K562 (cell line): ENCODE data around the gene HHLA2. TPM values are rescaled to one million over a fixed set of nuclear protein-coding genes. Genes with fewer than 3 reads are reported as not detected.

Experiments used
- ATAC-seq: fragments of 200-7000 bp; cut with Tn5 transposase; 3 replicates; pipeline ENCODE4 v1.9.1; 2020; ENCODE audit warnings: moderate library complexity
- BruUV-seq: library from RNA; stranded (reverse); fragments of 400-500 nt; replicated peaks from 2 replicates; lab custom pipeline; 2021; lab: Mats Ljungman, UMichigan
- CTCF ChIA-PET: fragments of 300-600 bp; formaldehyde crosslinking; extraction: SDS; loops from one replicate; lab custom pipeline; 2021; ENCODE audit warnings: low intra/inter-chr PET ratio; lab: Yijun Ruan, JAX
- POLR2A ChIA-PET: fragments of 300-600, 350-650 bp; sonication (Branson Sonifier 250); formaldehyde crosslinking; extraction: SDS; loops from one replicate; lab custom pipeline; 2021; ENCODE audit warnings: antibody characterized with exemption, inconsistent platforms; lab: Yijun Ruan, JAX
- DNase-seq, 4 experiments: peaks; one replicate each; pipeline versions ENCODE4 v3.0.0 to v3.0.0-alpha.2; 2011 to 2018; ENCODE audit warnings: low spot score in 3 of 4, mixed read lengths in 3 of 4; ENCODE audit errors: extremely low read depth in 1 of 4
- FAIRE-seq: peaks from 2 replicates; lab custom pipeline; 2011; peaks lifted over from hg19 to GRCh38; lab: Jason Lieb, UNC
- H2AFZ ChIP-seq: 2 replicates; pipeline ENCODE4 v1.6.0; 2011; ENCODE audit warnings: low read depth, low read length, control low read depth, inconsistent platforms
- H3K27ac ChIP-seq: fragments of 200-600 bp; 3 replicates; pipeline ENCODE4 v1.8.0; 2011; ENCODE audit warnings: low read depth, mild to moderate bottlenecking, control low read depth, inconsistent platforms, low read length, moderate library complexity, mixed read lengths; ENCODE audit errors: extremely low read depth
- H3K27me3 ChIP-seq, 2 experiments: fragments of 300-600 bp in 1 of 2; 2 replicates in 1 of 2; 3 replicates in 1 of 2; pipeline versions ENCODE4 v1.6.0 to v1.8.0; 2011; ENCODE audit warnings: inconsistent platforms in 2 of 2, low read length in 2 of 2, mild to moderate bottlenecking in 1 of 2, mixed read lengths in 1 of 2, moderate library complexity in 1 of 2; ENCODE audit not compliant: control insufficient read depth in 2 of 2, insufficient read depth in 2 of 2
- H3K36me3 ChIP-seq: fragments of 300-600 bp; 3 replicates; pipeline ENCODE4 v1.8.0; 2011; ENCODE audit warnings: mild to moderate bottlenecking, low read length, inconsistent platforms; ENCODE audit not compliant: control insufficient read depth, insufficient read depth
- H3K4me1 ChIP-seq, 2 experiments: fragments of 200-600 bp in 1 of 2; replicated peaks in 1 of 2; 2 replicates in 1 of 2; 3 replicates in 1 of 2; pipeline versions ENCODE4 v1.5.1 to v1.8.0; 2011; ENCODE audit warnings: inconsistent platforms in 2 of 2, low read length in 2 of 2, mild to moderate bottlenecking in 1 of 2, mixed read lengths in 1 of 2, moderate library complexity in 1 of 2; ENCODE audit not compliant: control insufficient read depth in 2 of 2, insufficient read depth in 2 of 2
- H3K4me2 ChIP-seq: 2 replicates; pipeline ENCODE4 v1.6.1; 2011; ENCODE audit warnings: low read length, control low read depth, inconsistent platforms, mixed read lengths; ENCODE audit not compliant: insufficient read depth
- H3K4me3 ChIP-seq: fragments of 200-600 bp; sonication (generic), shearing (Covaris generic); 2 replicates; pipeline ENCODE4 v1.5.1; 2016; ENCODE audit warnings: control low read depth, inconsistent platforms
- H3K79me2 ChIP-seq: fragments of 200-600 bp; 3 replicates; pipeline ENCODE4 v1.8.0; 2011; ENCODE audit warnings: low read length, inconsistent platforms; ENCODE audit not compliant: control insufficient read depth, insufficient read depth
- H3K9ac ChIP-seq, 2 experiments: 2 replicates each; pipeline versions ENCODE4 v1.6.0 to v1.6.1; 2011; ENCODE audit warnings: low read depth in 2 of 2, low read length in 2 of 2, control low read depth in 1 of 2, inconsistent platforms in 1 of 2, mild to moderate bottlenecking in 1 of 2, mixed read lengths in 1 of 2; ENCODE audit not compliant: insufficient read depth in 1 of 2
- H3K9me1 ChIP-seq: one replicate; pipeline ENCODE4 v1.6.0; 2011; ENCODE audit warnings: inconsistent platforms, mild to moderate bottlenecking, low read length, moderate library complexity; ENCODE audit not compliant: control insufficient read depth, insufficient read depth
- H3K9me3 ChIP-seq: replicated peaks from 2 replicates; pipeline ENCODE4 v1.5.1; 2011; ENCODE audit warnings: low read depth, low read length, inconsistent platforms; ENCODE audit not compliant: control insufficient read depth, insufficient read depth
- H4K20me1 ChIP-seq: replicated peaks from 2 replicates; pipeline ENCODE4 v1.6.1; 2011; ENCODE audit warnings: low read length, inconsistent platforms, mixed read lengths; ENCODE audit not compliant: control insufficient read depth, insufficient read depth
- CBX8 ChIP-seq: fragments of 200-600 bp; sonication (generic); IDR thresholded peaks from 2 replicates; pipeline ENCODE4 v1.6.1; 2012; ENCODE audit warnings: borderline replicate concordance, mixed run types, low read depth, mild to moderate bottlenecking, moderate library complexity, mixed read lengths, low read length, control low read depth, inconsistent platforms; ENCODE audit not compliant: poor library complexity, severe bottlenecking; ENCODE audit errors: extremely low read depth
- CHD1 ChIP-seq: fragments of 200-600 bp; sonication (generic); IDR thresholded peaks from one replicate; pipeline ENCODE4 v1.6.1; 2012; ENCODE audit warnings: mild to moderate bottlenecking, moderate library complexity, low read length, inconsistent platforms
- CHD4 ChIP-seq: fragments of 200-600 bp; sonication (generic); IDR thresholded peaks from 3 replicates; pipeline ENCODE4 v1.6.1; 2012; ENCODE audit warnings: low read depth, mild to moderate bottlenecking, mixed read lengths, low read length, inconsistent platforms; ENCODE audit not compliant: insufficient read depth, insufficient replicate concordance, poor library complexity, severe bottlenecking
- NCOA2 ChIP-seq, 2 experiments: fragments of 450-650 bp; IDR thresholded peaks; 2 replicates each; pipeline ENCODE4 v1.6.1; 2018; ENCODE audit warnings: mild to moderate bottlenecking in 2 of 2, moderate library complexity in 1 of 2; ENCODE audit not compliant: partially characterized antibody in 2 of 2
- RFX5 ChIP-seq: IDR thresholded peaks from 2 replicates; pipeline ENCODE4 v1.6.1; 2011; ENCODE audit warnings: low read depth, mild to moderate bottlenecking, improper control_type of control experiment, low read length
- TCFL5 ChIP-seq: fragments of 250-450 bp; sonication (Bioruptor Pico); conservative IDR thresholded peaks from 2 replicates; pipeline ENCODE4 v1.6.1; 2021; ENCODE audit warnings: mild to moderate bottlenecking, moderate library complexity, matching md5 sums
- ZBTB1 ChIP-seq: sonication (generic); formaldehyde crosslinking; IDR thresholded peaks from 2 replicates; pipeline ENCODE4 v1.8.1; 2023; ENCODE audit warnings: missing genetic modification reagents, low read depth, mild to moderate bottlenecking, borderline replicate concordance
- ZNF507 ChIP-seq: conservative IDR thresholded peaks from 2 replicates; pipeline ENCODE4 v1.6.1; 2017; ENCODE audit warnings: missing genetic modification characterization, missing compliant biosample characterization
- WGBS: fragments of 100-300 bp; shearing (Covaris generic); methylation state at CpG from one replicate; pipeline ENCODE4 v1.1.6; 2016; ENCODE audit warnings: low coverage, mixed read lengths; ENCODE audit not compliant: insufficient coverage; ENCODE audit errors: missing lambda C conversion rate; 5-methylcytosine and 5-hydroxymethylcytosine counted together
- in situ Hi-C: fragments of 300-500 bp; cut with MboI; formaldehyde crosslinking; loops from 4 replicates; pipeline ENCODE4 v1.15.0; 2018; ENCODE audit warnings: inconsistent platforms, mixed read lengths
- intact Hi-C: fragments of 100-400 bp; cut with micrococcal nuclease; formaldehyde crosslinking; loops from 2 replicates; pipeline ENCODE4 v1.14.2; 2022
- polyA plus RNA-seq, 8 experiments: library from polyadenylated mRNA; depleted of rRNA in 4 of 8; stranded (reverse) in 5 of 8; unstranded in 3 of 8; fragments of >200 nt; fragmentation: Nextera tagmentation in 2 of 8; fragmentation: Illumina TruSeq in 1 of 8; extraction: Ambion mirVana in 2 of 8; extraction: Trizol in 1 of 8; gene quantifications; 2 replicates each; pipeline versions ENCODE4 v1.2.1 to v1.2.3, GENCODE V29; 2011 to 2014; ENCODE audit warnings: inconsistent platforms in 1 of 8, missing spikeins in 1 of 8
- total RNA-seq, 7 experiments: library from RNA; depleted of rRNA in 6 of 7; stranded (reverse); fragments of >200 nt in 6 of 7; fragmentation: Illumina TruSeq in 2 of 7; extraction: Trizol in 2 of 7; gene quantifications; 2 replicates each; pipeline versions ENCODE4 v1.2.1 to v1.2.3, GENCODE V29; 2011 to 2021; ENCODE audit warnings: low replicate concordance in 1 of 7
- TF ChIP-seq, protein P1 (sequence below): fragments of 450-650 bp; formaldehyde crosslinking; IDR thresholded peaks from 2 replicates; pipeline ENCODE4 v1.4.0; 2022; ENCODE audit warnings: mild to moderate bottlenecking, moderate library complexity
- TF ChIP-seq, protein P2 (sequence below), 3 experiments: IDR thresholded peaks in 2 of 3; conservative IDR thresholded peaks in 1 of 3; 2 replicates each; pipeline ENCODE4 v1.5.1; 2011 to 2012; ENCODE audit warnings: low read length in 3 of 3, mild to moderate bottlenecking in 3 of 3, control low read depth in 2 of 3, improper control_type of control experiment in 1 of 3, inconsistent platforms in 1 of 3, low read depth in 1 of 3, mixed read lengths in 1 of 3, moderate library complexity in 1 of 3; ENCODE audit not compliant: insufficient read depth in 2 of 3

HHLA2 gene
- total and polyA plus RNA-seq, 9 of the 15 experiments (the other 6 are each of a cell fraction or from before 2014, with no cell fraction given) = 0.04 TPM; not detected in 7

DNA sequence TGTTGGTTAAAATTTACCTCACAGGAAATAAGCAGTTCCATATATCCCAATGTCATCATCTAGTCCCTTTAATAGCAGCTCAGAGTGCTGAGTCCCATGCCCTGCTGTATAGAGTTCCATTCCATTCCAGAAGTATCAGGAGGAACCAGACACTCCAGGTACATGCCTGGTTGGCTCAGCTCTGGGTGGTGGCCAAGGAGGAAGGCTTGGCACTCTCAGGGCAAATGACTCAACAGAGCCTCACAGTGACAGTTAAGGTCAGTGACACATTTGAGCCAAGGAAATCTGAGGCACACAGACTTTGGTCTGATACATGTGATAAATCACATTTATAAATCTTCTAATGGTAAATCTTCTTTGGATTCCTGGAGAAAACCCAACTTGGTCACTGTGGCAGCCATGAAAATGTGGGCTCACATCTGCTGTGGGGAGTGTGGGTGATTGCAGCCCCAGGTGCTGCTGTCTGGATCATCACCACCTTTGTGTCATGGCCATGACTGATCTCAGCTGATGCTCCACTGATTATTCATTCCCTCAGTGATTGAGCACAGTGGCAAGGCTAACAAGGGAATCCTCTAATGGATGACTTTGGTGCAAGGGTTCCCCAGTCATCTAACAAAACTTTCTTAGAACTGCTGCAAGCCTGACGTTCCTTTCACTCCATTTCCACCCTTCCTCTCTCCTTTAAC, 9.3 kb downstream of the HHLA2 start (continued):
- TF ChIP-seq NCOA2 (IDR thresholded peaks at IDR 0.05; ENCODE audit: partially characterized antibody in 2 of 2) = no peak

DNA sequence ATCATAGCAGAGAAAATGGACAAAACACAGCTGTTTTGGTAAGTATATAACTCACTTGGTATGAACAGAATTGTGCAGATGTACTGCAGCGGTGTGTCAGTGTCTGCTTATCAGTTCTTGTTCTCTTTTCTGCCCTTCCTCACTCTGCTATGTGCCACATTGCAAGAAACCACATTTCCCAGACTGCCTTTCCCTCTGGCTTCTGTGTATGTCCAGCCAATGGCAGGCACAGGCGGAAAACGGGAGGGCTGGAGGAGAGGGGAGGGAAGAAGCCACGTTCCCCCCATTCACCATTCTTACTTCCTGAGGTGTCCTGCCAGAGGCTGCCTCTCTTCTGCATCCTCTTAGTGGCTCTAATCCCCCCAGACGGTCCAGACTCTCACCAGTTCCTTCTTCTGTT, 15.4 kb downstream of the HHLA2 start:
- FAIRE-seq (no peak), DNase-seq (peak in 1 of 4 experiments; percentile 2), ATAC-seq (no peak; the same call in 2 of the 3 replicates)
- in situ Hi-C loops (no loop called here), intact Hi-C loops (no loop called here)
- Histone ChIP-seq H3K4me3 (no peak overlapping the region), H3K79me2 (no peaks in the 10 kb centered on the region), H3K9me3 (no peaks in the 10 kb centered on the region), H3K4me1 (no peaks in the 10 kb centered on the region), H3K9ac (no peak overlapping the region), H3K36me3 (no peaks in the 10 kb centered on the region), H3K27me3 (no peaks in the 10 kb centered on the region), H4K20me1 (no peaks in the 10 kb centered on the region), H3K4me2 (no peak overlapping the region), H2AFZ (no peak overlapping the region), H3K27ac (no peak overlapping the region), H3K9me1 (no peaks in the 10 kb centered on the region)
- WGBS = 0% methylated on average over 2 of the region's 5 CpGs
- no peak for TF ChIP-seq RFX5
- CTCF ChIA-PET = no interaction called here
- BruUV-seq = no TSS peak
- POLR2A ChIA-PET = no interaction called here

DNA sequence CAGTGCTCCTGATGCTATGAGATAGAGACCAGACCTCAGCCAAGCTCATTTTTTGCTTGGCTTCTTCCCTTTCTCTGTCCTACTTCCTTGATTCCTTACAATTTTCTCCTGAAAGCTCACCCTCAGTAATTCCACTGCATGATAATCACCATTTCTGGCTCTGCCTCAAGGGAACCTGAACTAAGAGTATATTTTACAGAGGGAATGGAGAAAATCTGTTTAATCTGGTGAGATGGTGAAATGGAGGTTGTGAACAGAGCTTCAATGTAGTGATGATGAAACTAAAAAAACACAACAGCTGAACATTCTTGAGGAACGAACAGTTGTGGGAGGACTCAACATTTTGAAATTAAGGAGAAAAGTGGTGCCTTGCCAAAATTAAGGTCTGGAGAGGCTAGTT, 16.3 kb downstream of the HHLA2 start:
- DNase-seq (no peak), ATAC-seq (no peak), FAIRE-seq (no peak)
- no peaks in the 10 kb centered on the region for H4K20me1 ChIP-seq
- in situ Hi-C loops (no loop called here), intact Hi-C loops (no loop called here)
- WGBS = 0% methylated on average over 1 of the region's 1 CpG
- H3K27me3 ChIP-seq = no peaks in the 10 kb centered on the region
- H3K4me1 ChIP-seq = no peaks in the 10 kb centered on the region
- H3K4me2 ChIP-seq = no peak overlapping the region
- no TSS peak for BruUV-seq
- H3K36me3 ChIP-seq = no peaks in the 10 kb centered on the region
- H3K79me2 ChIP-seq = no peaks in the 10 kb centered on the region
- no peaks in the 10 kb centered on the region for H3K9me1 ChIP-seq
- H3K4me3 ChIP-seq = no peak overlapping the region
- H2AFZ ChIP-seq = no peak overlapping the region
- no peak overlapping the region for H3K27ac ChIP-seq
- ChIA-PET CTCF (no interaction called here), POLR2A (no interaction called here)
- no peaks in the 10 kb centered on the region for H3K9me3 ChIP-seq
- H3K9ac ChIP-seq = no peak overlapping the region
- TF ChIP-seq TCFL5 (CRISPR knock-in tag) (no peak), ZBTB1 (CRISPR knock-in tag) (no peak), CHD1 (no peak), CBX8 (no peak), CHD4 (no peak), ZNF507 (tag) (no peak)
- TF ChIP-seq, protein P1, sequence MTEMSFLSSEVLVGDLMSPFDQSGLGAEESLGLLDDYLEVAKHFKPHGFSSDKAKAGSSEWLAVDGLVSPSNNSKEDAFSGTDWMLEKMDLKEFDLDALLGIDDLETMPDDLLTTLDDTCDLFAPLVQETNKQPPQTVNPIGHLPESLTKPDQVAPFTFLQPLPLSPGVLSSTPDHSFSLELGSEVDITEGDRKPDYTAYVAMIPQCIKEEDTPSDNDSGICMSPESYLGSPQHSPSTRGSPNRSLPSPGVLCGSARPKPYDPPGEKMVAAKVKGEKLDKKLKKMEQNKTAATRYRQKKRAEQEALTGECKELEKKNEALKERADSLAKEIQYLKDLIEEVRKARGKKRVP (CRISPR knock-in tag) = no peak
- TF ChIP-seq, protein P2, sequence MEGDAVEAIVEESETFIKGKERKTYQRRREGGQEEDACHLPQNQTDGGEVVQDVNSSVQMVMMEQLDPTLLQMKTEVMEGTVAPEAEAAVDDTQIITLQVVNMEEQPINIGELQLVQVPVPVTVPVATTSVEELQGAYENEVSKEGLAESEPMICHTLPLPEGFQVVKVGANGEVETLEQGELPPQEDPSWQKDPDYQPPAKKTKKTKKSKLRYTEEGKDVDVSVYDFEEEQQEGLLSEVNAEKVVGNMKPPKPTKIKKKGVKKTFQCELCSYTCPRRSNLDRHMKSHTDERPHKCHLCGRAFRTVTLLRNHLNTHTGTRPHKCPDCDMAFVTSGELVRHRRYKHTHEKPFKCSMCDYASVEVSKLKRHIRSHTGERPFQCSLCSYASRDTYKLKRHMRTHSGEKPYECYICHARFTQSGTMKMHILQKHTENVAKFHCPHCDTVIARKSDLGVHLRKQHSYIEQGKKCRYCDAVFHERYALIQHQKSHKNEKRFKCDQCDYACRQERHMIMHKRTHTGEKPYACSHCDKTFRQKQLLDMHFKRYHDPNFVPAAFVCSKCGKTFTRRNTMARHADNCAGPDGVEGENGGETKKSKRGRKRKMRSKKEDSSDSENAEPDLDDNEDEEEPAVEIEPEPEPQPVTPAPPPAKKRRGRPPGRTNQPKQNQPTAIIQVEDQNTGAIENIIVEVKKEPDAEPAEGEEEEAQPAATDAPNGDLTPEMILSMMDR (IDR thresholded peaks at IDR 0.05 in 2 of 3, conservative IDR thresholded peaks at IDR 0.05 in 1 of 3; ENCODE audit: insufficient read depth in 2 of 3, low read depth in 1 of 3, low read length in 3 of 3) = no peak
